OCI-LY3 (cell line): Measurements from ENCODE around the gene MED8.
"Not testable (repeated sequence)": the region's sequence is repeated elsewhere in the genome, so short reads cannot be mapped to it uniquely, and the experiment has no call there.

Experiments
- EZH2phosphoT487 ChIP-seq: fragments of 200-600 bp; shearing (Covaris generic); IDR thresholded peaks from 2 replicates; pipeline ENCODE4 v1.6.1; 2018; ENCODE audit warnings: antibody characterized with exemption, mixed run types, low read depth
- TF ChIP-seq, protein P1 (sequence below): fragments of 200-600, 300-600 bp; sonication (generic); IDR thresholded peaks from 2 replicates; pipeline ENCODE4 v1.5.1; 2014; ENCODE audit warnings: antibody characterized with exemption, low read length, low read depth

DNA sequence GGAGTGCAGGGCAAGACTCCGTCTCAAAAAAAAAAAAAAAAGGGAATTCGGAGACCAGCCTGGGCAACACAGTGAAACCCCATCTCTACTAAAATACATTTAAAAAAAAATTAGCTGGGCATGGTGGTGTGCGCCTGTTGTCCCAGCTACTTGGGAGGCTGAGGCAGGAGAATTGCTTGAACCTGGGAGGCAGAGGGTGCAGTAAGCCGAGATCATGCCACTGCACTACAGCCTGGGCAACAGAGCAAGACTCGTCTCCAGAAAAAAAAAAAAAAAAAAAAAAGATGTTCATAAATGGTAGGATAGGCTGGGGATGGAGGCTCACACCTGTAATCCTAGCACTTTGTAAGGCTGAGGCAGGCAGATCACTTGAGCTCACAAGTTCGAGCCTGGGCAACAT, 19.8 kb downstream of the MED8 start:
- TF ChIP-seq, protein P1, sequence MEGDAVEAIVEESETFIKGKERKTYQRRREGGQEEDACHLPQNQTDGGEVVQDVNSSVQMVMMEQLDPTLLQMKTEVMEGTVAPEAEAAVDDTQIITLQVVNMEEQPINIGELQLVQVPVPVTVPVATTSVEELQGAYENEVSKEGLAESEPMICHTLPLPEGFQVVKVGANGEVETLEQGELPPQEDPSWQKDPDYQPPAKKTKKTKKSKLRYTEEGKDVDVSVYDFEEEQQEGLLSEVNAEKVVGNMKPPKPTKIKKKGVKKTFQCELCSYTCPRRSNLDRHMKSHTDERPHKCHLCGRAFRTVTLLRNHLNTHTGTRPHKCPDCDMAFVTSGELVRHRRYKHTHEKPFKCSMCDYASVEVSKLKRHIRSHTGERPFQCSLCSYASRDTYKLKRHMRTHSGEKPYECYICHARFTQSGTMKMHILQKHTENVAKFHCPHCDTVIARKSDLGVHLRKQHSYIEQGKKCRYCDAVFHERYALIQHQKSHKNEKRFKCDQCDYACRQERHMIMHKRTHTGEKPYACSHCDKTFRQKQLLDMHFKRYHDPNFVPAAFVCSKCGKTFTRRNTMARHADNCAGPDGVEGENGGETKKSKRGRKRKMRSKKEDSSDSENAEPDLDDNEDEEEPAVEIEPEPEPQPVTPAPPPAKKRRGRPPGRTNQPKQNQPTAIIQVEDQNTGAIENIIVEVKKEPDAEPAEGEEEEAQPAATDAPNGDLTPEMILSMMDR, result not testable (repeated sequence)
- not testable (repeated sequence) for TF ChIP-seq EZH2phosphoT487
